T-helper 1 cell (primary cell): ENCODE results near the gene BCAR3.
A peak's percentile ranks its signal among the peaks of the same experiment; 100 is the strongest.

Experiments used
- DNase-seq, 5 donors: peaks; one replicate each; pipeline ENCODE4 v3.0.0-alpha.2; 2012 to 2020

BCAR3 gene

DNA sequence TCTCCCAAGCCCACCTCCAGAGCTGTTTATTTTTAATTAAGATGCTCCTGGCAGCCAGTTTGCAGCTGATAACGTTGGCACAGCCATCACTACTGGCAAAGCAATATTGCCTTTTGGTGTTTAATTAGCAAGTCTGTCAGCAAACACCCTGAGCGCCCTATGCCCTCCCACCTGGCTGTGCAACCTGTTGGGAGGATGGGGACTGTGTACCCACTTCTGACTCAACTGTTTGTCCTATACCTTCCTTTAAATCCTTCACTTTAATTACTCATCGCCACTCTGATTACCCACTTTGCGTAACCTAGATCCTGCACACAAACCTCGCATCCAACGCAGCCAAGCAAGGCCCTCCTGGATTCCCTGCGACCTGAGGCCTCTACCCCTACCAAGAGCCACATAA, 67.1 kb downstream of the BCAR3 start:
- no peak for DNase-seq

DNA sequence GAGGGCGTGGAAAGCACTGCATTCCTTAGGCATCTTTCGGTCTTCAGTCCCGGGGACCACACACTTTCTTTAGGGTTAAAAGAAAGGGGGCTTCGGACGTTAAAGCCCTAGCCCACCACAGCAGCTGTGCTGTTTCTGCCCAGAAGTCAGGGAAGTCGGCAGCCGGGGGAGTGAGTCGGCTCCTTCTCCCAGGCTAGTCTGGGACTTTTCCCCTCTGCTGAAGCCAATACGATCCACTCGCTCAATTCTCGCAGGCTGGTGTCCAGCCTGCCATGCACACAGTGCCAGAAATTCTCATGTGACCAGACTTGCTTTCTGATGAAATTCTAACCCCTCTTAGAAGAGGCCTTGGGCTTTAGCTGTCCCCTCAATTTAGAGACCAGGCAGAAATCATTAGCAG, 67.7 kb downstream of the BCAR3 start:
- DNase-seq = no peak

DNA sequence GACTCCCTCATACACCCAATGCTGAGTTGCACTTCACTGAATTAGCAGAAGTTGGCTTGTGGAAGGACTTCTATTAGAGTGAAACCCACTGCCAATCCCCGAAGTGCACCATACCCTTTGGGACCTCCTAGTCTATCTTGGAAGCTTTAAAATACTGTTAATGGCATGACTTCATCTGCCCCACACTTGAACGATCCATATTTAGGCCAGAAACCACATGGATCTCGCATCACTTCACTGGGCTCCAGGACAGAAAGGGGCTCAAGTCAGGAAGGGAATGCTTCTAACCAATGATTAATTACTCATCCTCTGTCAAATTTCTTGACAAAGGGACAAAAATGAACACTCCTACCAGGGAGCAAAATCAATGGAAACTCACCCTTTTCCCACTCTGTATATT, 69.1 kb downstream of the BCAR3 start:
- DNase-seq = no peak

DNA sequence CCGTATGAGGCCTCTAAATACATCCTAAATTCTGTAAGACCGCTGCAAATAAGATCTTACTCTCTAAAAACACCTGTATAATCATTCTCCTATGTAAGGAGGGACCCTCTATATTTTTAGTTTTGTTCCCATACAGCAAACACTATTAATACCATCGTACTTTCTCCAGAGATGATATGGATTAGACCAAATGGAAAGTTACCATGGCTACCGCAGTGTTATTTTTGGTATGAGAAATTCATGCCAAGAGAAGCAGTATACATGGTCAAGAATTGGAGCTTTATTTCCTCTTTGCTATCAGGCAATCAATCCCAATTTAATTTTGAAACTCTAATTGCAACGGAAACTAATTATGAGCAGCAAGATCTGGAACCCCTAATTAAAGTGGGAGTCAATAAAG, 70.0 kb downstream of the BCAR3 start:
- no peak for DNase-seq

DNA sequence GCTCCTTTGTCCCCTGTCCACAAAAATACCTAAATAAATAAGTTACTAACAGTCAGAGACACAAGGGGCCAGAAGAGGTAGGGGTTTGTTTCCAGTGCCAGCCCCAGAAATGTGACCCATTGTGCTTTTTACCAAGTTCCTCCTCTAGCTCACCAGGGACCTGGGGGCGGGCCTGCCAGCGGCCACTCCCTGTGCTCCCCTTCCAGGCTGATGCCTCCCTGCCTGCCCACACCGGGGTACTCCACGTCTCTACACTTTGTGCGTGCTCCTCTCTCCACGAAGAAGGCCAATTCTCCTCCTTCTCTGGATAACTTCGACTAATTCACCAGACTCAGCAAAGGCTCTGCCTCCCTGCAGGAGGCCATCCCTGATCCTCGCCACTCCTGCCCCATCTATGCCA, 72.1 kb downstream of the BCAR3 start:
- no peak for DNase-seq

DNA sequence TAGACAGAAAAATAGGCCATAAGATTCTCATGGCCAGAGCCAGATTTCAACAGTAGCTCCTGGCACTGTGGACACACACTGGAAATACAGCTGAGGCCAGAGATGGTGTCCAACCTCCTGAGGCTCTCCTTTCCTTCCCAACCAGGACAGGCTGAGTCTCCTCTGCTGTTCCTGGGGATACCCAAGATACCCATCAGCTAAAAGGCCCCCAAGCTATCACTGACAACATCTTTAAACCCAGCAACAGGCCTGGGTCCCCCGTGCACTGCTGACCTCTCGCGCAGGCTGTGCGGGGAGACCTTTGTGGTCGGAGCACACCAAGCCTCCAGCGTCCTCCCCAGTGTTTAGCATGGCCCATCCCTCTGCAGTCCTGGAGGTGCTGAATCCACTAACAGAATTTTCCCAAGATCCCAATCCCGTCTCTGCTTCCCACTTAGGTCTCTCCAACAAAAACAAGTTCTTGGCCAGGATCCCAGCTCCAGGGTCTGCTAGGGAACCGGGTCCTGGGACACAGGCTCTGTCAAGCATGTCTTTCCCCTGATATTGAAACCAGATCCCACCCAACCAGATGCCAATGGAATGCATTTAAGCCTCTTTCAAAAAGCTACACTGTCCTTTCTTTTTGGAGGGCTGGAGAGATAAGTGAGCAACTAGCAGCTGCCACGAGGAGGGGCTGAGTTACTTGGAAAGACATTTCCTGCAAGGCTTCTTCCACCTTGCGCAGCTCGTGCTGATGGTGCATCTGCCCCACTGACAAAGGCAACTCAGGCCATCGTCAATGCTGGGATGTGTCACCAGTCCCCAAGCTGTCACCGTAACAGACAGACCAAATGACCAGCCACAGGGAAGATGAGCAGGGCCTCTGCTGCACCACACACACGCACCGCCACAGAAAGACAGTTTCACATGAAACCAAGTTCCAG, 73.2 kb downstream of the BCAR3 start:
- DNase-seq = no peak

DNA sequence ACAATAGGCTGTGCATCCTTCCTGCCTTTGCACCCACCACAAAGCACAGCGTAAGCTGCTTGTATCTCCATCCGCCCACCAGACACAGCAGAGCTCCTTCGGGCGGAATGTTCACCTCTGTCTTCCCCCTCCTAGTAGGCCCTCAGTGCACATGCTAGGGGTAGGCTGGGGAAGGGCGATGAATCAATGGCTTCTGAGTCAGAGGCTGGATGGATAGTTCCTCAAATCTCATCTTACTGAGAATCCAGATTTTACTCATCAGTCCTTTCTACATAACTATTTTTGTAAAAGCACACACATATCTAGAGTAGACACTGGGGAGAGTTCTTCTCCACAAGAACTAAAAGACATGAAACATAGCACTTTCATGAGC, 73.8 kb downstream of the BCAR3 start:
- peak in 1 of 5 donors; percentile 65 for DNase-seq

DNA sequence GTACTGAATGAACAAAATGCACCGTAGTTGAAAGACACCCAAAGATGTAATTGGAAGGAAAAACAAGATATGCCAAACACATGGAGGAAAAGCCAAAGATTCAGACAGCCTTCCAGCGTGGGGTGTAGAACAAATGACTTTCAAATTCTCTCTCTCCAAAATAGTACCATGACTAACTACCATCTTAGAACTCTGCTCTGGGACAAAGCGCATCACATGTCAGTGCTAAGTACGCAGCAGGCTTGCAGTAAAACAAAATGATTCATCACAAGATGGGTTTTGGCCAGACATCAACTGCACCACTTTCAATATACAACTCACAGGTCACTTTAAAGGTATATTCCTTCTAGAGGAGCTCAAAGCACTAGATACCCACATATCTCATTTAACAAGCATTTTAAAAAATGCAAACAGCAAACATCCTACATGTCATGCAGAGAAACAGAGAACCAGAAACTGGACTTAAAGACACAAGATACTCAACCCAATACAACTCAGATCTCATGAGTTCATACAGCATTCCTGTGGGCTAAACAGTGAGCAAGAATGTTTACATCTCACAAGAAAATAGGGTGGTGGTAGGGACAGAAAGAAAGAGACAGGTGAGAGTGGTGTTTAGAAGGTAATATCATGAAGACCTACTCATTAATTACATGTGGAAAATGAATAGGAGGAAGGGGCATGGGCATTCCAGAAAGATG, 75.7 kb downstream of the BCAR3 start:
- DNase-seq = no peak

DNA sequence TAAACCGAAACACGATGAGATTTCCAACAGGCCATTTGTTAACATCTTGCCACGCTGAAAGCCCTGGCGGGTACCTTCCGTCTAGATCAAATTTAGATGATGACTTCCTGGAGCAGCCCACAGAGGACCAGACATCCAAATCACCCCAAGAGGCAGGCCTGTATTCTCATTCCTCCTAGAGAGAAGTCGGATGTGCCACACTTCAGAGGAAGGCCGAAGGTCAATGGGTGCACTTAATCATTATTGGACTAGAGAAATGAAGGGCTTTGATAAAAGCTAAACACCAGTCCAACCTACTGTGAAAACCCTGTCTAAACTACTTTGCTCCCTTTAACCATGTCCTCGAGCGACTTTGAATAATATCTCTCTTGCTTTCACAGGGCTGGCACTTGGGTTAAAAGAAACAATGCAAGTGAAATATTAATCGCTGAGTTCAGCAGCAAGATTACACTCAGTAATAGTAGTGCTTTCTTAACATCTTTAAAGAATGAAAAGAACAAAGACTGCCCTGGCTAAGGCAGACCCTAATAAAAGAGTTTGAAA, 76.5 kb downstream of the BCAR3 start:
- DNase-seq = no peak

DNA sequence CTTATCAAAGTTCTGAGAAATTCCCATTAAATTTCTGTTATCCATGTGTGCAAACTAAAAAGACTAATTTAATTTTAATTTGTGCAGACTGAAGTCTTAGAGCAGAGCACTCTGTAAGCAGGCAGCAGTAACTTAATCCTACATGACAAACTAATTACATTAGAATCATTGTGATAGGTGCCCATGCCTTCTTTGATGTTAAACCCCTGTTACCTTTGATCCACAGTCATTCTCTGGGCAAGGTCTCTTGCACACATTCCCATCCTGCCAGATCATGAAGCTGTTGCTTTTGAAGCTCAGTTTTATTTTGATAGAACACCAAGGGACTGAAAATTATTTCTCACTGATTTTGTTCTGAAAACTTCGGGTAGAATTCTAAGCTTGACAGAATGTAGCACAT, 77.2 kb downstream of the BCAR3 start:
- DNase-seq = no peak

DNA sequence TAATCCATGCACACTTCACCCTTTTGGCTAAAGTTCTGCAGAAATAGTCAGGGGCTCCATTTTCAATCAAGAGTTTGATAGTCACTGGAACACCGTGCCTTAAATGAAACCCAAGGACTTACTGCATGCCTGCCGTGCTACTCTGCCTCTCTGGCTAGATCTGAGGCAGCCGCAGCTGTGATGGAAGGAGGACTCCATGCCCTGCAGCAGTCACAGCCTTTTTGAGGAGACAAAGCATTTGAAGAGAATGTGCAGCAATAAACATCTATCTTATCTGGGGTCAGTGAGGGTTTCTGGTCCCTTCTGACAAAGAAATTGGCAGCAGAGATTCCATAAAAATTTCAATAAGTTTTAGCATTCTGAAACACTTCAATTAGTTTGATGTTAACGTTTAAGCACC, 78.0 kb downstream of the BCAR3 start:
- DNase-seq = no peak

DNA sequence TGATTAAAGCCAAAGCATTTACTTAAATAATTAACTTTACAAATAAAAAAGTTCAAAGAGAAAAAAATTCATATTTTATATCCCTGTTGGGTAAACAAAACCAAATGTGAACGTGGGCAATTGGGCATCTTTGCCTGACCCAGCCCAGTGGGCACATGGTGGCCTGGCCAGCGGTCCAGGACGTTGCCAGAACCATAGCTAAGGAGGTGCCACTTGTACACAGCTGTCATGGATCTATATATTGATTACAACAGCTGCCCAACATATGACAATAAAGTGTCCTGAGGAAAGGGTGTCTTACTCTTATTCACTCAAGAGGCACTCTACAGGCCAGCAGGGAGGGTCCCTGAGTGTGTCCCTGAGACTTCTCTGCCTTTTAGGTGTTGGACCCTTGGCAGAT, 78.5 kb downstream of the BCAR3 start:
- DNase-seq = no peak

DNA sequence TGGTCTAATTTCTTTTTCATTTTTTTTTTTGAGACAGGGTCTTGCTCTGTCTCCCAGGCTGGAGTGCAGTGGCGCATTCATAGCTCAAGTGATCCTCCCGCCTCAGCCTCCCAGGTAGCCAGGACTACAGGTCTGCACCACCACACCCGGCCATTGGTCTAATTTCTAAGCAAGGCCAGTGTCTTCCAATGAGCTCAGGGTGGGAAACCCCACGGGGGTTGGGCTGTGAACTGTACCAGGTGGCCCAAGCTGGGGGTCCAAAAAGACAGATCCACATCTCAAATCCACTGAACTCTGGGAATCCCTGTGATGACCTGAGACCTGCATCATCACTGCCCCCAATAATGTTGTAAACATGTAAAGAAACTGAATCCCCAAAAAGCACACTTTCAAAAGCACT, 79.5 kb downstream of the BCAR3 start:
- DNase-seq = no peak

DNA sequence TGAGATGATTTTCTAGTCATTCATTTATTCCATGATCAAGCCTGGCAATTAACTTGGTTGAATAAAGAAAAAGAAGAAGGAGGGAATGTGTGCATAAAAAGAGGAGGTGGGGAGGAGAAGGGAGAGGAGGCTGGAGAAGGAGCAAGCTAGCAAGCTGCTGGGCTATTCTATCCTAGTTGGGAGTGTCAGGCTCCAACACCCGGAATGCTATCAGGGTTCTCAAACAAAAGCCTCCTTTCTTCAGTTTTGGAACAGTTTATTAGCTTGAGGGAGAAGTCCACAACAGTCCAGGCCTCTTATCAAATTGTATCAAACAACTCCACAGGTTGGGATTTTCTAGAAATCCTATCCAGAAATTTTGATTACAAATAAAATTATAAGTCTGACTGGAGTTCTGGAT, 80.0 kb downstream of the BCAR3 start:
- no peak for DNase-seq

DNA sequence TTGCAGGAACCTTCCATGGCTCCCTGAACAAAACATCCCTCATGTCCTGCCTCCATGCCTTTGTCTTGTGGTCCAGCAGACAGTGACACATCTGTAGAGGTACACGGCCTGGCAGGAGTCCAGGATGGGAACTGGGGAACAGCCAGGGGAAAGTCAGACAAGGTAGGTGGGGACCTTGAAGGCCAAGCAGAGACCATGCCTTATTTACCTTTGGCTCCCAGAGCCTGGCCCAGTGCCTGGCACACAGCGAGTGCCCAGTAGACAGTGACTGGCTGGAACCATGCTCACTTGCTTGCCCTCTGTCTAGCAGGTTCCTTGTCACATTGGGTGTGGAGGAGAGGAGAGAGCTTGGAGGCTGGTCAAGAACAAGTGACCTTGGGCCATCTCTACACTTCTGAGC, 81.0 kb downstream of the BCAR3 start:
- no peak for DNase-seq

DNA sequence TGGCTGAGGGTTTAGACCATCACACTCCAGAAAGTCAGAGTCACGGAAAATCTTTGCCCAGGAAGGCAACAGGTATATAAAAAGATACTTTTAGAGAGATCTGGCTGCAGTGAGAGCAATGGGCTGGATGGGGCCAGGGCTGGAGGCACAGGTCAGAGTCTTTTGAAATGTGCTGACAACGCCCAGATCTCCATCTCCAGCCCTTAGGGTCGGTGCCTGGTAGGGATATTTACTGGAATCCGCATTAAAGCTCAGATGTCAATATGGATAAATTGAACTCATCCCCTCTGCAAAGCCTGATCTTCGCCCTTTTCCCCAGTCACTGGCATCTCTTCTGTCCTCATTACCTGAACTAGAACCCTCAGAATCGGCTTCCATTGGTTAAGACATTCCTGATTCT, 82.2 kb downstream of the BCAR3 start:
- no peak for DNase-seq

DNA sequence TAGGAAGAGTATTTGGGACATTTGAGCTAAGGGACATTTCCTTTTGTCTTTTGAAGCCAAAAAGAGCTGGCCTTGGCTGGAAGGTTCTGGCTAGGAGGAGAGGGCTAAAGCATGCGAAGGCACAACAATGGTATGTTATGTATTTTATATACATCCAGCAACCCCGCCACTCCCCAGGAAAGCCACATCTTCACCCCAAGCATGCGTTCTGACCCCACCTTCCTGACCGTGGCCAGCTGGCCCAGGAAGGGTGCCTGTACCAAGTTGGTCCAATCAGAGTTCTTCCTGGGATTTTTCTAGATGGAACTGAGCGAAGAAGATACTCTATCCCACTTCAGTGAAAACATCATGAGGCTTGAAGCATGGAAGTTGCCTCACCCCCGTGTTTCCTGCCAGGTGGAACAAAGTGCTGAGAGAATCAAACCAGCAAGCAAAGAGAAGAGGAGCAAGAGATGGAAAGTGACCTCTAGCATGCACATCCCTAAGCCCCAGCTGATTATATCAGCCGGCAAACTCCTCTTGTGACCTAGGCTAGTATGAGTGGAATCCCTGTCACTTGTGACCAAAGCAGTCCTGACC, 82.7 kb downstream of the BCAR3 start:
- DNase-seq = no peak

DNA sequence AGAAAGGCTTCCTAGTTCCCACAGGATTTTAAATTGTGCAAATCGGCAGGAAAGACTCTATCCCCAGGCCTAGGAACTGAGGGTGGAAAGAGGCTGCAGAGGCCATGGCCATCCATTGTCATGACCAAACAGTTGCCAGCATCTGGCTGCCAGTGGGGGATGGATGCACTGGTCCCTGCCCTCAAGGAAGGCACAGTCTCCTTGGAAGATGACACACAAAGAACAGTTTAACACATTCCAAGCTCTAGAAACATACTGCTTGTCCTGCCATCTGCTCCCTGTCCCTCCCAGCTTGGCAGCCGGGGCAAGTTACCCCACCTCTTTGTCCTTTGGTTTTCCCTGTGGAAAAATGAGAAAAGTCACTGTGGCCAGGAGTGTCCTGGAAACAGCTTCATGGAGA, 83.2 kb downstream of the BCAR3 start:
- DNase-seq = no peak

DNA sequence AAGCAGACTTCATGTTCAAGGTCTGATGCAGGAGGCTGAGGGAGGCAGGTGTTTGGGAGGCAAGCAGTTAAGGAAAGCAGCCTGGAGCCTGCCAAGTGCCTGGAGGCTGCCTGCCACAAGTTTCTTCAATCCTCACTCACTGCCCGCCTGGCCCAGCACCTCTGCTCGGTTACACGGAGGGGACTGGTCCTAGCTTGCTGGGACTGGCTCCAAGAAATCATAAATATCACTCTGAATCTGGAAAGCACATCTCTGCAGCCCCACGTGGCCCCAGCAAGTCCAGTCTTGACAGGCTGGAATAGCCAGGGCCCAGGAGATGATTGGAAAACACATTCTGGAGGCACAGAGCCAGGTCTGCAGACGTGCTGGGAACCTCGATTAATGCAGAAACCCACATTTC, 83.9 kb downstream of the BCAR3 start:
- DNase-seq = no peak

DNA sequence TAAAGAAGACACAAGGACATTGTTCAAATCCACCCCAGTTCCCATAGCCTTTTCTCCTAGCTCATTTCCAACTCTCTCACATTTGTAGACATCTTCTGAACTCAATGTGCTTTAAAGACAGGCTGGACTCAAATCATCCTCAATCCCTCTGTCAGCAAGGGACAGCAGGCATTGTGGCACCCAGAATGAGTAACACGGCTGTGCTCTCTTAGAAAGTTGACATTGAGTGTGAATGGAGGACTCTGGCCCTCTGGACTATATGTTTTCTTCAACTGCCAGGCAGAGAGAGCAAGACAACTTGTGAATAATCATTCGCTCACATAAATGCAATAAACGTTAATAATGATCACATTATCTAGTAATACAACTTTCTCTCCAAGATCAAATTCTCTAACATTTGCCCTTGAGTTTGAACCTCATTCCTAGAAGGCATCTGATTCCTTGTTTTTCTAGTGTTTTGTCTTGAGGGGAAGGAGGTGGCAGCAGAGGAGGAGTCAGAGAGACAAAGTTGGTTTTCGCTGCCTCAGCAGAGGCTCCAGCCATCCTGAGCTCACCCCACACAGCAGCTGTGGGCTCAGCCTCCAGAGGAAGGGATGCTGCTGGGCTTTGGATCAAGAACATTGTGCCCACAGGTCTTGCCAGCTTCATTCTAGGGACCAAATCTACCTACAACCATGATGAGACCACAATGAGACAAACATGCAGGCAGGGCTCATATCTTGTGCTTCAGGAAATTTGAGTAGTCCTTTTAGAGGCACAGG, 85.1 kb downstream of the BCAR3 start:
- DNase-seq = no peak

DNA sequence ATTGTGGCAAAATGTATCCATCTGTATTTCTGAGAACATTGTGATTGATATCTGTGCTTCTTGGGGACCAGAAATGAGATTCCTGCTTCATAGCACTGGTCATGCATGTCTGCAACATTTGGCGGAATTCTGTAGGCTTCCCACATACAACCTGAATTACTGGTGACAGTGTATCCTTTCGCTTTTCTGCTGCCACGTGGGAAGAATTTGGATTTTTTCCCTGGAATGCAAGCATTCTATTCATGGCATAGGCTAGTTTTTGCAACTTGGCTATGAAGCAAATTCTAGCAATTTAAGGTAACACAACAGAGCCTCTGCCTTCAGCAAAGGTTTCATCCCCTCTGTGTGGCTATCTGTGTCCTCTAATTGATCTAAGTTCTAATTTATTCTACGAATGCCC, 85.9 kb downstream of the BCAR3 start:
- no peak for DNase-seq

DNA sequence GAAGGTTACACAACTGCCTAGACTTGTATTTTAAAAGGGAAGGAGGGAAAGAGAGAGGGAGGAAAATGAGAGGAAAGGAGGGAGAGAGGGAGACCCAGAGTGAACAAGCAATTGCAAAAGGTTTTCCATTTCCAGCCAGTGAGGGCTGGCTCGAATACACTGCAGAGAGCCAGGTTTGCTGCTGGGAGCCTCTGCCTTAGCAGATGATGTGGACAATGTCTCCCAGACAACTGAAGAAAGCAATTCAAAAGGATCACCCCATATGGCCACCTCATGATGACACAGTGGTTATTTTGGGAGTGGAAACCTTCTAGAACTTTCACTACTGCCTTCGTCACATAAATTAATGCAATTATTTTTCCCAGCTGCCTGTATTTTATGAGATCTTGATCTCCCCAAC, 86.4 kb downstream of the BCAR3 start:
- DNase-seq = no peak

DNA sequence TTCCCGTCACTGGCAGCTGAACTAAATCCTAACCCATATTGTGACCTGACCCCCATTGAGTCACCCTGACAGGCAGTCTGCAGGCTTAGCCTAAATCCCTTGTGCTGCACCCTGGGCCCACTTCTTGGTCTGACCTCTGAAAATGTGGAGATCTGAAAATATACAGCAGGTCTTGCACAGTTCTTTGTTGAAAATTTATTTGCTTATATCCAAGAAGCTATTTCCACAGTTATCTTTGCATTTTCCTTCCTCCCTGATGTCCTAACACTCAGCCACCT, 87.1 kb downstream of the BCAR3 start:
- DNase-seq = no peak
